ENCODE measurements around the gene BPIFB1. TPM values are rescaled to one million over a fixed set of nuclear protein-coding genes. Genes with fewer than 3 reads are reported as not detected.

Gene BPIFB1
- total RNA-seq, 3 donors from 2014 or later: not detected

DNA sequence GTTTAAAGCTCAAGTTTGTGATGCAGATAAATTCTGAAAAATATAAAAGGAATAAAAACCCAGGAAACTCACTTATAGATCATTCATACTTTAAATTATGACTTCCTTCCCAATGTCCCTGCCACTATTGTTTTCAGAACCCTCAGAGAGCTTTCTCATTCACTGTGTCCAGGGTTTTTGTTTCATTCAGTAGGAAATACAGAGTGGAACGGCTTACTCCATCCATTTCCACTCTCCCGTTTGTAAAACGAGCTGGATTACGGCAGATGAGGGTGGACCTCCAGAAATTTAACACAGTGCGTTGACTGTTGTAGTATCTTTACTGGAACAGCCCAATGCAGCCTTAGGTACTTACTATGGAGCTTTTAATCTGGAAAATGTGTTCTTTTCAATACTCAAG, 23.6 kb upstream of the BPIFB1 start:
- Histone ChIP-seq H3K9me3 (no peaks in the 10 kb centered on the region), H3K4me3 (no peak overlapping the region), H3K4me1 (ENCODE audit: low read depth) (no peaks in the 10 kb centered on the region), H3K36me3 (ENCODE audit: low read depth) (no peaks in the 10 kb centered on the region)
- DNase-seq (no peak), ATAC-seq (no peak)
- intact Hi-C loops (cut with DNase I, micrococcal nuclease): no loop called here
- TF ChIP-seq, protein P1, sequence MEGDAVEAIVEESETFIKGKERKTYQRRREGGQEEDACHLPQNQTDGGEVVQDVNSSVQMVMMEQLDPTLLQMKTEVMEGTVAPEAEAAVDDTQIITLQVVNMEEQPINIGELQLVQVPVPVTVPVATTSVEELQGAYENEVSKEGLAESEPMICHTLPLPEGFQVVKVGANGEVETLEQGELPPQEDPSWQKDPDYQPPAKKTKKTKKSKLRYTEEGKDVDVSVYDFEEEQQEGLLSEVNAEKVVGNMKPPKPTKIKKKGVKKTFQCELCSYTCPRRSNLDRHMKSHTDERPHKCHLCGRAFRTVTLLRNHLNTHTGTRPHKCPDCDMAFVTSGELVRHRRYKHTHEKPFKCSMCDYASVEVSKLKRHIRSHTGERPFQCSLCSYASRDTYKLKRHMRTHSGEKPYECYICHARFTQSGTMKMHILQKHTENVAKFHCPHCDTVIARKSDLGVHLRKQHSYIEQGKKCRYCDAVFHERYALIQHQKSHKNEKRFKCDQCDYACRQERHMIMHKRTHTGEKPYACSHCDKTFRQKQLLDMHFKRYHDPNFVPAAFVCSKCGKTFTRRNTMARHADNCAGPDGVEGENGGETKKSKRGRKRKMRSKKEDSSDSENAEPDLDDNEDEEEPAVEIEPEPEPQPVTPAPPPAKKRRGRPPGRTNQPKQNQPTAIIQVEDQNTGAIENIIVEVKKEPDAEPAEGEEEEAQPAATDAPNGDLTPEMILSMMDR (IDR thresholded peaks at IDR 0.05): no peak

DNA sequence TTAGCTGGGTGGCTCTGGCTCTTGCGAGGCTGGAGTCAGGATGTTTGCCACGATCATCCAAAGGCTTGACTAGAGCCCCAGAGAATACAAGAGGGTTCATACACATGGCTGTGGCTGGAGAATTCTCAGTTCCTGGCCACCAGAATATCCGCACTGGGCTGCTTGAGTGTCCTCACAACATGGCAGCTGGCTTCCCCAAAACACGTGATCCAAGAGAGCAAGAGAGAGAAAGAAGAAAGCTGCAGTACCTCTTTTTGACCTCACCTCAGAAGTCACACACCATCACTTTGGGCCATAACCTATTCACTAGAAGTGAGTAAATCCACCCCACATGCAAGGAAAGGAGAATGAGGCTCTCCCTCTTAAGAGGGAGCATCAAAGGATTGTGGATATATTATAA, 21.5 kb upstream of the BPIFB1 start:
- Histone ChIP-seq H3K4me1 (ENCODE audit: low read depth) (no peaks in the 10 kb centered on the region), H3K9me3 (no peaks in the 10 kb centered on the region), H3K36me3 (ENCODE audit: low read depth) (no peaks in the 10 kb centered on the region), H3K4me3 (no peak overlapping the region)
- TF ChIP-seq, protein P1 (IDR thresholded peaks at IDR 0.05): no peak
- no peak for DNase-seq
- intact Hi-C loops (cut with DNase I, micrococcal nuclease): no loop called here
- ATAC-seq: no peak

DNA sequence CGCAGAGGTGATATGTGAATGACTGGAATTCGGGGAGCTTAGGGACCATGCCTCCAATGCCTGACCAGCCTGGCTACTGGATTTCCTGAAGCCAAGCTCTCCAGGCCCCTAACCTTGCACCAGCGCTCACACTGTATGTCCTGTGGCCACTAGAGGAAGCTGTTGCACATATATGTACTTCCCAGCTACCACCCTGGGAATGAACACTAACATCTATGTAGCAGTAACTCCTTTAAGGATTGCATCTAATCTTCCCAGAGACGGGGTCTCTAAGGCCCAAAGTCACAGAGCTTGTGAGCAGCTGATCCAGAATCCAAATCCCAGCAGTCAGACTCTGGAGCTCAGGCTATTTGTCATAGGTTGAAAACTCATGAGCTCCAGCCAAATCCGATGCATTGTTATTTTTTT, 20.4 kb upstream of the BPIFB1 start:
- Histone ChIP-seq H3K36me3 (ENCODE audit: low read depth) (no peaks in the 10 kb centered on the region), H3K4me3 (no peak overlapping the region), H3K4me1 (ENCODE audit: low read depth) (no peaks in the 10 kb centered on the region), H3K9me3 (no peaks in the 10 kb centered on the region)
- TF ChIP-seq, protein P1 (IDR thresholded peaks at IDR 0.05): no peak
- ATAC-seq (peak; percentile 59), DNase-seq (peak in 1 of 3 donors; percentile 30)
- intact Hi-C loops (cut with DNase I, micrococcal nuclease): no loop called here

DNA sequence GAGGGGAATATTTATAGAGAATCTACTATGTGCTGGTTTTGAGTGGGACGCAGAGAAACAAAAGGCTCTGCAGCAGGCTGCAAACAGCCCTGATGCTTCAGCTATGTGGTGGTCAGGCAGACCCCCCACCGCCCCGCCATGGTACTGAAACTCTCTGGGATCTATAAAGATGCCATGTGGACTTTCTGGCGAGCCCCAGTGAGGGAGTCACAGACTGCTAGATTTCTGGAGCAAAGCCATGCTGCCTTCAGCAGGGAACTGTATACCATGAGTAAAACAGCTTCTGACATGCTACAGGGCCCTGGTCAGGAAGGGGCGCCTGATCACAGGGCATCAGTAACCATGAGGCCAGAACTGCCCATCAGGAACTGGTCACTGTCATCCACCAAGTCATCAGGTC, 19.2 kb upstream of the BPIFB1 start:
- Histone ChIP-seq H3K36me3 (ENCODE audit: low read depth) (no peaks in the 10 kb centered on the region), H3K4me1 (ENCODE audit: low read depth) (no peaks in the 10 kb centered on the region), H3K9me3 (no peaks in the 10 kb centered on the region), H3K4me3 (no peak overlapping the region)
- intact Hi-C loops (cut with DNase I, micrococcal nuclease): no loop called here
- DNase-seq (no peak), ATAC-seq (no peak)
- TF ChIP-seq, protein P1 (IDR thresholded peaks at IDR 0.05): no peak

DNA sequence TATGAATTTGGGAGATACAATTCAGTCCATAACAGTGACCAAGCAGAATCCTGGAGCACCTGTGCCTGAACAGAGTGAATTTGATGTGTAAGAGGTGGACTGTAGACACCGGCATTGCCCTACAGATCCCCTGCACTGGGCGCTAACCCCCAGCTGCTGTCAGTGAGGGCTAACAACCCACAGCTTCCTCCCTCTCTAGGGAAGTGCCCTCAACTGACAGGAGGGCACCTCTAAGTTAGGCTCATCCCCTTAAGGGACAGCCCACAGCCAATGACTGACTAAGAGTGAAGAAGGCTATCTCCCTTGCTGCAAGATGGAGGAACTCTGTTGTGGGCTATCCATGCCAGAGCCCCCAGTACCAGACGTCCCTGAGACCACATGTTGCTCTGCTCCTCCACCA, 15.3 kb upstream of the BPIFB1 start:
- no peaks in the 10 kb centered on the region for H3K36me3 ChIP-seq (ENCODE audit: low read depth)
- H3K9me3 ChIP-seq: no peaks in the 10 kb centered on the region
- no peak overlapping the region for H3K4me3 ChIP-seq
- H3K4me1 ChIP-seq (ENCODE audit: low read depth): no peaks in the 10 kb centered on the region
- no peak for DNase-seq
- intact Hi-C loops (cut with DNase I, micrococcal nuclease): no loop called here
- no peak for ATAC-seq
- TF ChIP-seq, protein P1 (IDR thresholded peaks at IDR 0.05): no peak

Measured in mucosa of descending colon (tissue), 3 donors.